Stimulated activated CD4-positive, alpha-beta T cell treated with anti-CD3 and anti-CD28 coated beads, Interleukin-12 subunit alpha, Interleukin-12 subunit beta, amount 100 ng/mL, for 4 hours (primary cell): Measurements from ENCODE around the gene GAGE13.
"Not testable (repeated sequence)": the region's sequence is repeated elsewhere in the genome, so short reads cannot be mapped to it uniquely, and the experiment has no call there.

Experiments used
- DNase-seq: peaks from one replicate; pipeline ENCODE4 v3.0.0-alpha.2; 2020

The GAGE13 gene, protein sequence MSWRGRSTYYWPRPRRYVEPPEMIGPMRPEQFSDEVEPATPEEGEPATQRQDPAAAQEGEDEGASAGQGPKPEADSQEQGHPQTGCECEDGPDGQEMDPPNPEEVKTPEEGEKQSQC

DNA sequence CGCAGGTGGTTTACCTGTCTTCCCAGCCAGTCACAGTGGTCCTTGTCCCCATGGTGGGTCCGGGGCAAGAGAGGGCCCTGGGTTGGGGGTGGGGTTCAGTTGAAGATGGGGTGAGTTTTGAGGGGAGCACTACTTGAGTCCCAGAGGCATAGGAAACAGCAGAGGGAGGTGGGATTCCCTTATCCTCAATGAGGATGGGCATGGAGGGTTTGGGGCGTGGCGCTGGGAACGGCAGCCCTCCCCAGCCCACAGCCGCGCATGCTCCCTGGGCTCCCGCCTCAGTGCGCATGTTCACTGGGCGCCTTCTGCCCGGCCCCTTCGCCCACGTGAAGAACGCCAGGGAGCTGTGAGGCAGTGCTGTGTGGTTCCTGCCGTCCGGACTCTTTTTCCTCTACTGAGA is at the start of gene GAGE13:
GAGE13 (plus strand) TSS at position 301 of the 400 bp plus-strand sequence. CDS start 1,156 bp downstream, outside the sequence.
- DNase-seq = not testable (repeated sequence)

DNA sequence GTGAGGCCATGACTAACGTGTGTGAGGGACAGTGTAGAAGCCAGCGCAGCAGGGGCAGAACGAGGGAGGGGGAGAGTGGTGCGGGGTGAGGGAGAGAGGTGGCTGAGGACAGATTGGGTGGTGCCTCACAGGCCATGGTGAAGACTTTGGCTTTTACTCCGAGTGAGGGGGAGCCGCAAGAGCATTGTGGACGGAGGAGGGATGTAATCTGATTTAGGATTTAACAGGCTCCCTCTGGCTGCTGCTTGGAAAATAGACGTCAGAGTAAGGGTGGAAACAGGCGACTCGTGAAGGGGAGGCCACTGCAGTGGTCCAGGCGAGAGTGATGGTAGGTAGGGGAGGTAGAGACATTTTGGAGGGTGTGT is 48.8 kb upstream of the GAGE13 start:
- DNase-seq = no peak

DNA sequence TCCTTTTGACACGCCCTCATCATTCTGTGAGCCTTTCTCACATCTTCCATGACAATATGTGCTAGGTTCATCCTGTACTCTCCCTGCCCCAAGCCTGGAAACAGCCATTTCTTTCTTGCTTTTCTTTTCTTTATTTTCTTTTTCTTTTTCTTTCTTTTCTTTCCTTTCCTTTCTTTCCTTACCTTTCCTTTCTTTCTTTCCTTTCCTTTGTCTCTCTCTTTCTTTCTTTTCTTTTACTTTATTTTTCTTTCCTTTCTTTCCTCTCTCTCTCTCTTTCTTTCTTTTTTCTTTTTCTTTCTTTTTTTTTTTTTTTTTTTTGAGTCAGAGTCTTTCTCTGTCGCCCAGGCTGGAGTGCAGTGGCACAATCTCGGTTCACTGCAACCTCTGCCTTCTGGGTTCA is 47.2 kb upstream of the GAGE13 start:
- no peak for DNase-seq

DNA sequence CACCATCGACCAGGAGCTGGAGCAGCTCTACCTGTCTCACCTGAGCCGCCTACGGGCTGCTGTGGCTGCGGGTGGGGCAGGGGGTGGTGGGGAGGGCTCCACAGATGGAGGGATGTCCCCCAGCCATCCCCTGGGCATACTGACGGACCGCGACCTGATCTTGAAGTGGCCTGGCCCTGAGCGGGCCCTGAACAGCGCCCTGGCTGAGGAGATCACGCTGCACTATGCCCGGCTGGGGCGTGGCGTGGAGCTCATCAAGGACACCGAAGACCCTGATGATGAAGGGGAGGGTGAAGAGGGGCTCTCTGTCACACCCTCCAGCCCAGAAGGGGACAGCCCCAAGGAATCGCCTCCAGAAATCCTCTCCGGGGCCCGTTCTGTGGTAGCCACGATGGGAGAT is 45.2 kb upstream of the GAGE13 start:
- no peak for DNase-seq

DNA sequence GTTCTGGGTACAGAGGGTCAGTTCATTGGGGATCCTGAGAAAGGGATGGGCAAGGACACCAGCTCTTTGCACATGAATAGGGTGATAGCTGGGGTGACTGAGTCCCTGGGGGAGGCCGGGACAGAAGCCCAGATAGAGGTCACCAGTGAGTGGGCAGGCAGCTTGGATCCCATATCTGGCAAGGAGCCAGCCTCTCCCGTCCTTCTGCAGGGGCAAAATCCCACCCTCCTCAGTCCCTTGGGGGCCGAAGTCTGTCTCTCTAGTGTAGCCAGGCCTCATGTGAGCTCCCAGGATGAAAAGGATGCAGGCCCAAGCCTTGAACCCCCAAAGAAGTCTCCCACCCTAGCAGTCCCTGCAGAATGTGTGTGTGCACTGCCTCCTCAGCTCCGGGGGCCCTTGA is 44.8 kb upstream of the GAGE13 start:
- no peak for DNase-seq

DNA sequence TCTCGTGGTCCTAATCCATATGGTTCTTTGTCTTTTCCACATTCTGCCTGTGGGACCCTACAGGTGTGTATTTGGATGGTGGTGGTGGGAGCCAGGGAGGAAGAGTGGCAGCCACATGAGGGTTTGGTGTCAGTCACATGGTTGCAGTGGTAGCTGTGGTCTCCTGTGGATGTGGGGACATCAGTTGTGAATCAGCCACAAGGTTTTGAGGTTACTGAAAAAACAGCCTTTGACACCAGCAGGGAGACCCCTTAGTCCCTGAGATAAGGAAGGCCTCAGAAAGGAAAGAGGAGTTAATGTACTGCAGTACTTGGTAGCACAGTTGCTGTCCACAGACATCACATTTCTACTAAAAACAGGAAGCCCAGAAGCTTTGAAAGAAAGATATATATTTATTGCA is 43.7 kb upstream of the GAGE13 start:
- no peak for DNase-seq

DNA sequence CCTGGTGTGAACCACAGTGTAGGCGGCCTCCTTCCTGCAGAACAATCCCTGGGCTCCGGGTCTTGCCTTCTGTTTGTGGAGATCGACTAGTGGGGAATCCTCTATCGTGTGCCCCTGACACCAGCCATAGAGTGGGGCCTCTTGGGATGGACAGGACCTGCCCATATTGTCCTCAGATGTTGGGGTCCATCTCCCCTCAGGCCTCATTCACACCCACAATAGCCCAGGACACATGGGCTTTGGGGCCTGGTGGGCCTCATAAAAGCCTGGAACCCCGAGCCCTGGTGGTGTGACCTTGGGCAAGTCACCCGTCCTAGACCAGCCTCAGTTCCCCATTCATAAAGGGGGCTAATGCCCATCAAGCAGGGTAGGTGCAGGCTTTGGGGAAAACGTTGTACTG is 41.2 kb upstream of the GAGE13 start:
- no peak for DNase-seq

DNA sequence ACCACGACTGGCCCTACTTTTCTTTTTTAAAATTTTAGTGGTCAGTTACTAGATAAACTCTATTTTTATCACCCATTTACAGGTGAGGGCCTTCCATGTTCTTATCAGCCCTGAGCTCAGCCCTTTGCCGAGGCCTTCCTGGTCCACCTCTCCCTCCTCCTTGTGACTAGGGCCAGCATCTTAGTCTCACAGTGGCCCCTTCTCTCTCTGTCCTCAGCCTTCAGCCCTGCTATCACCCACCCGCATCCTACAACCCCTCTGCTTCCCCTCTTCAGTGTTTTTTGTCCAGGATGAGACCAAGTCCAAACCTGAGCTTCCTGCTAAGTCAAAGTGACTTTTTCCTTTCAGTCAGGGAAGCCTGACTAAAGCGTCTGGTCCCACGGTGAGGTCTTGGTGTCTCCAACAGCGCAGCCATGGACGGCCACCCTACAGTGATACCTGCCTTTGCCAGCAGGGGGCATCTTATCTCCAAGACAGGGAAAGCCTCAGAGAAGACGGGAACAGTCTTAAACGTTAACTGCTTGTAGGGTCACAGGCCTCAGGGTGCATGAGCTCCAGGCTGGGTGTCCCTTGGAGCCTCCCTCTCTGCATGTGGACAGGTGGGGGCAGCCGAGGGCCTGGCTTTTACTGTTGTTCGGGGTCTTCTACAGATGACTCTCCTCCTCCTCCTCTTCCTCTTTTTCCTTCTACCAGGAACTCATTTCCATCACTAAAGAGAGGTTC is 39.6 kb upstream of the GAGE13 start:
- DNase-seq = peak; percentile 66

DNA sequence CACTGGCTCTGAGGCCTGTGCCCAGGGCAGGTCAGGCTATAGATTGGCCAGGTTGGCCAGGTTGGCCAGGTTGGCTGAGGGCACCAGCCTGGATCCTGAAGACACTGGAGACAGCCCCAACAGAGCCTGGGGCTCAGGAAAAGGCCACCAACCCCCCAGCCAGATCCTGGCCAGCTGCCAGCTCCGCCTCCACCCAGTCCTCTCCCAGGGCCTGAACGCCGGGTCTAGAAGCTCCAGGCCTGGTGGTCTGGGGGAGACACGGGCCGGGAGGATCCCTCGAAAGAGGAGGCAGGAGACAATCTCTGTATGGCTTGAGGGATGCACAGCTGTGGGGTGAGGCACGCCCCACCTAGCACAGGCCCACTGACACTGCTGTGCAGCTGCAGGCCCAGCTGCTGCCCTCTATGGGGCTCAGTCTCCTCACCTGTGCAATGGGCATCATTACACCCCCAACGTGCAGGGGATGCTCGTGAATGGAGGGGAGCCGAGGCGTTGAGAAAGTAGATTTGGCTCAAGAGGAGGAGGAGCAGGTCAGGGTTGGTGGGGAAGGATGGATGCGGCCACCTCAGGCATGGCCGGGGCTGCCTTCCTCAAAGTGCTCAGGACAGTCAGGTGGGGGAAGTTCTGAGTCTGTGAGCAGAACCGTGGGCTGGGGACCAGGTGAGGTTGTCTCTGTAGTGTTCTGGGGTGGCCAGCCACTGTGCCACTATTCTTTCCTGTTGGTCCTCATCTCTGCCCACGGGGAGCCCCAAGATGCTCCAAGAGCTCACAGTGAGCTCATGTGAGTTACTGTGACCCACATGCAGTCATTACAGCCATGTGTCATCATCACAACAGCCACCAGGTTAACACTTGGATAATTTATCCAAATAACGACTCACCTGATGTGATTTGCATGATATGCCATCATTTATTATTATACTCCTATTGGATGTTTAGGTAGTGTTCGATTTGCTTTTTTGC is 38.7 kb upstream of the GAGE13 start:
- no peak for DNase-seq

DNA sequence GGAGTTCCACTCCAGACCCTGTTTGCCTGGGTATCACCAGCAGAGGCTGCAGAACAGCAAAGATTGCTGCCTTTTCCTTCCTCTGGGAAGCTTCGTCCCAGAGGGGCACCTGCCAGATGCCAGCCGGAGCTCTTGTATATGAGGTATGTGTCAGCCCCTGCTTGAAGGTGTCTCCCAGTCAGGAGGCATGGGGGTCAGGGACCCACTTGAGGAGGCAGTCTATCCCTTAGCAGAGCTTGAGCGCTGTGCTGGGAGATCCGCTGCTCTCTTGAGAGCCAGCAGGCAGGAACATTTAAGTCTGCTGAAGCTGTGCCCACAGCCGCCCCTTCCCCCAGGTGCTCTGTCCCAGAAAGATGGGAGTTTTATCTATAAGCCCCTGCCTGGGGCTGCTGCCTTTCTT is 32.1 kb upstream of the GAGE13 start:
- DNase-seq = not testable (repeated sequence)

DNA sequence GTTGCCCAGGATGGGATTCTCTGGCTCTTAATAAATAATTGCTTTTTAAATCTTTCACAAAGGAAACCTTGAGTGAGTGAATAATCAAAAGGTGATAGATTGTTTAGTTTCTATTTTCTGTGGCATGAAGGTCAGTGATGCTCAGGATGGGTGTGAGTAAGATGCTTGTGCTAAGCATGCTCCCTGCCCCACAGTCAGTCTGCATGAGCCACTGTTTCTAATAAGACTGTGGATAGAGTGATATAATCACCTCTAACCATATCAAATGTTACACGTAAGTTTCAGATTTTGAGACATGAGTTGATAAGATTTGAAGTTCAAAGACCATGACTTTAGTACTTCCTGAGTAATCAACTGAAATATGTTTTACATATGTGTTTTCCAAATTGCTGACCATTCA is 30.7 kb upstream of the GAGE13 start:
- no peak for DNase-seq

DNA sequence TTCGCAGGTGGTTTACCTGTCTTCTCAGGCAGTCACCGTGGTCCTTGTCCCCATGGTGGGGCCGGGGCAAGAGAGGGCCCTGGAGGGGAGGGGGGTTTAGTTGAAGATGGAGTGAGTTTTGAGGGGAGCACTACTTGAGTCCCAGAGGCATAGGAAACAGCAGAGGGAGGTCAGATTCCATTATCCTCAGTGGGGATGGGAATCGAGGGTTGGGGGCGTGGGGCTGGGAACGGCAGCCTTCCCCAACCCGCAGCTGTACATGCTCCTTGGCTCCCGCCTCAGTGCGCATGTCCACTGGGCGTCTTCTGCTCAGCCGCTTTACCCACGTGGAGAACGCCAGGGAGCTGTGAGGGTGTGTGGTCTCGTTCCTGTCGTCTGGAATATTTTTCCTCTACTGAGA is 28.0 kb upstream of the GAGE13 start, which contains the start of gene GAGE10:
GAGE10 (plus strand) TSS at position 301 of the 400 bp plus-strand sequence. CDS start 1,214 bp downstream, outside the sequence.
- DNase-seq = no peak

DNA sequence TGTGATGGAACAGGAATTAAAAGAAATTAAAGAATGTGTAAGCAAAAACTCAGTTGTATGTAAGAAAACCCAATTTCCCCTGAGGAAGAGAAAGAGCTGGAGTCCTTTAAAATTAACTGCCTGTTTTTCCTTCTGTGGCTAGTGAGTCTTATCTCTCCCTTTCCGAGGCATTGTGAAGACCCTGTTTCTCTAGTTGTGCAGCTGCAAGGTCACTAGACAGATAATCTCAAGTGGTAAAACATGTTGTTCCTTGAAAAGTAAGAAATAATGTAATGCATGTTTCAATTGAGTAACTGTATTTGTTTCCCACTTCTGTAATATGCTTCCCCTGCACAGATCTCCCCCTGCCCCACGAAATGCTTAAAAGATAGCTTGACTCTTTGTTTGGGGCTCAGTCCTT is 23.6 kb upstream of the GAGE13 start:
- not testable (repeated sequence) for DNase-seq

DNA sequence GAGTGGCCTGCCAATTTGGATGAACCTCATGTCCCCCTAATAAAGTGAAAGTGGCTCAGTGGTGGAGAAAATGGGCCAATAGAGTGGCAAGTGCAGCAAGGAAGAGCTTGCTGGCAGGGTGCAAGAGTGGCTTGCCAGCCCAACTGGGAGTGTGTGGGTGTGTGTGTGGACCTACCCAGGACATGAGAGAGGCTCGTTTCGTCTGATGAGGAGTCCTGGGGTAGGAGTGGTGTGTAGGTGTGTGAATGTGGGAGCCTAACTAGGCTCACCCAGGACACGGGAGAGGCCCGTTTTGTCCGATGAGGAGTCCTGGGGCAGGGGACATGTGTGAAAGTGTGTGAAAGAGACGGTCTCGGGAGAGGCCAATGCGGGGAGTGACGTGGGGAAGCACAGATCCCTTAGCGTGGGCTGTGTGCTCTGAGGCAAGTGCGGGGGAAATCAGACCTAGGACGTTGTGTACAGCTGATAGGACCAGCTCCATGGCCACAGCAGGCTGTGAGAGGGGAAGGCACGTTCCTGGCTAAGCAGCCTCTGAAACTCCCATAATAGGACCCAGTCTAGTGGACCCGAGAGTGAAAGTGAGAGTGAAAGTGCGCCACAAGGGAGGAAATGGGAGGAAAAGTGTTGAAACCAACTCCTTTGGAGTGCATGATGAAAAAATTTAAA is 22.6 kb upstream of the GAGE13 start:
- no peak for DNase-seq

DNA sequence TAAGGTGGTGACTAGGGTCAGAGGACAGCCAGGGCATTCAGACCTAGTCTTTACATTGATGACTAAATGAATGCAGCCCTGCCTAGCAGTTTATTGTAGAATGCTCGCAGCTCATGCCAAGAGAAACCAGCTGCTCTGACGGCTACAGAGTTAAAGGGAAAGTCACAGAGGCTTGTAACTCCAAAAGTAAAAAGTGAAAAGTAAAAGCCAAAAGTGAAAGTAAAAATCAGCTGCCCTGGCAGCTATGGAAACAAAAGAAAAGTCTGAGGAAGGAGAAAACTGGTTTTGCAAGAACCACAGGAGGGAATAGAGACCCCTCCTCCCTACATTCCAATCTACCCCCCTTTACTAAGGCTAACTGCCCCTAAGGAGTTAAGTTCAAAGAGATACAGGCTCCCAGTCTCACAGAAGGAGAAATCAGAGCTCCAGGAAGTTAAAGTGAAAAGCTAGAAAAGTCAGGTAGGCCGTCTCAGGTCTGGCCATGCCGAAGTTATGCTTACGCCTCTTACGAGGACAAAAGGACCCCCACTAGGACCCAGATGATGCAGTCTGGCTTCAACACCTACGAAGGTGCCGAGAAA is 21.9 kb upstream of the GAGE13 start:
- no peak for DNase-seq

DNA sequence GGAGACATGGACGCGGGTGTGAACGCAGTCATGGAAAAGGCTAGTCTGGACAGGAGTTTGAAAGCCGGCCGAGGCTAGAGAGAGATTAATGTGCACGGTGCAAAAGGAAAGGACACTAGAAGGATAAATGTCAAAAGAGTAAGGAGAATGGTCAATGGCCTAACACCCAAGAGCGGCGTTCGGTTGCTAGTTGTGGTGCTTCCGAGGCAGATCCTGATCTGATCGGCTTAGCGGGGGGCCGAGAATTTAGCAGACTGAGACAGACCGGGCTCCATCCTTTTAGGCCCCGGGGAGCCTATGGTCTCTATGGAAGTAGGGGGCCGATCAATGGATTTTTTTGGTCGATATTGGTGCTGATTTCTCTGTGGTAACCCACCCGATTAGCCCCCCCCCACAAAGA is 21.0 kb upstream of the GAGE13 start:
- DNase-seq = no peak

DNA sequence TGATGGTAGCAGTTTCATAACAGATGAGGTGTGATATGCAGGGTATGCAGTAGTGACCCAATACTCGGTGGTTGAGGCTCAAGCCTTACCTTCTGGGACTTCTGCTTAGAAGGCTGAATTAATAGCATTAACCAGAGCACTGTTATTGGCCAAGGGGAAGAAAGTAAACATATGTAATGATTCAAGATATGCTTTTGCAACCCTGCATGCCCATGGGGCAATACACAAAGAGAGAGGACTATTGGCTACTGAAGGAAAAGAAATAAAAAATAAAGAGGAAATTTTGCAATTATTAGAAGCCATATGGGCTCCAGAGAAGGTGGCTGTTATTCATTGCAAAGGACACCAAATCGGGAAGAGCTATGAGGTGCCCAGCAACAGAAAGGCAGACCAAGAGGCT is 19.2 kb upstream of the GAGE13 start:
- no peak for DNase-seq

DNA sequence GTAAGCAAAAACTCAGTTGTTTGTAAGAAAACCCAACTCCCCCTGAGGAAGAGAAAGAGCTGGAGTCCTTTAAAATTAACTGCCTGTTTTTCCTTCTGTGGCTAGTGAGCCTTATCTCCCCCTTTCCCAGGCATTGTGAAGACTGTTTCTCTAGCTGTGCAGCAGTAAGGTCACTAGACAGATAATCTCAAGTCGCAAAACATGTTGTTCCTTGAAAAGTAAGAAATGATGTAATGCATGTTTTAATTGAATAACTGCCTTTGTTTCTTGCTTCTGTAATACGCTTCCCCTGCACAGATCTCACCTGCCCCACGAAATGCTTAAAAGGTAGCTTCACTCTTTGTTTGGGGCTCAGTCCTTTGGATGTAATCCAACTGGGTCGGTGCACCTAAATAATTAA is 15.3 kb upstream of the GAGE13 start:
- no peak for DNase-seq

DNA sequence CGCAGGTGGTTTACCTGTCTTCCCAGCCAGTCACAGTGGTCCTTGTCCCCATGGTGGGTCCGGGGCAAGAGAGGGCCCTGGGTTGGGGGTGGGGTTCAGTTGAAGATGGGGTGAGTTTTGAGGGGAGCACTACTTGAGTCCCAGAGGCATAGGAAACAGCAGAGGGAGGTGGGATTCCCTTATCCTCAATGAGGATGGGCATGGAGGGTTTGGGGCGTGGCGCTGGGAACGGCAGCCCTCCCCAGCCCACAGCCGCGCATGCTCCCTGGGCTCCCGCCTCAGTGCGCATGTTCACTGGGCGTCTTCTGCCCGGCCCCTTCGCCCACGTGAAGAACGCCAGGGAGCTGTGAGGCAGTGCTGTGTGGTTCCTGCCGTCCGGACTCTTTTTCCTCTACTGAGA is 9.6 kb upstream of the GAGE13 start, which contains the start of gene GAGE12J:
GAGE12J (plus strand) TSS at position 301 of the 400 bp plus-strand sequence. CDS start 1,157 bp downstream, outside the sequence.
- DNase-seq = not testable (repeated sequence)

DNA sequence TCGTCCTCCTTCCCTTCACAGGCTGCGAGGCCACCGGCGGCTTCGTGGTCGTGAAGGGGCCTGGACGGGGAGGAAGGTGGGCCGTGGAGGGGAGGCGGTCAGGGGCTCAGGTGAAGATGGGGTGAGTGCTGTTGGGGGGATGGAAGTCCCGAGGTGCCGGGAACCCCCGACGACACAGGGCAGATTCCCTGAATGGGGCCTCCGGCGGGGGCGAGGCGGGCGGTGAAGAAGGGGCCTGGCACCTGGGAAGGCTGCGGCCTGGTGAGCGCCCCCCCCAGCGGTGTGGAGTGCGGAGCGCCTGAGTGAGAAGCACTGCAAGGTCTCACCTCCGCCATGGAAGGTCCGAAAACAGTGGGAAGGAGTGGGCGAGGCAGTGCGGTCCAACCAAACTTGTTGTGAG is 9.1 kb upstream of the GAGE13 start:
- DNase-seq = not testable (repeated sequence)

DNA sequence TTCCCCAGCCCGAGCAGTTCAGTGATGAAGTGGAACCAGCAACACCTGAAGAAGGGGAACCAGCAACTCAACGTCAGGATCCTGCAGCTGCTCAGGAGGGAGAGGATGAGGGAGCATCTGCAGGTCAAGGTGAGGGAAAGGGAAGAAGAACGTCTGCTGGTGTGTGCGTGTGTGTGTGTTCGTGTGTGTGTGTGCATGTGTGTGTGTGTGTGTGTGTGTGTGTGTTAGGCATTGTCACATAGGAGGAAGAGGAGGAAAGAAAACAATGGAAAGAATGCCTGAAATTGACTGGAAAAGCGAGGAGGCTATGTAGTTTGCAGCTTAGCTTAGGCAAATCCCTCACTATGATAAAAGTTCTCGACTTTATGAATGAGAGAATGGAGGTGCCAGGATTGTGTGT is 7.6 kb upstream of the GAGE13 start:
- DNase-seq = not testable (repeated sequence)

DNA sequence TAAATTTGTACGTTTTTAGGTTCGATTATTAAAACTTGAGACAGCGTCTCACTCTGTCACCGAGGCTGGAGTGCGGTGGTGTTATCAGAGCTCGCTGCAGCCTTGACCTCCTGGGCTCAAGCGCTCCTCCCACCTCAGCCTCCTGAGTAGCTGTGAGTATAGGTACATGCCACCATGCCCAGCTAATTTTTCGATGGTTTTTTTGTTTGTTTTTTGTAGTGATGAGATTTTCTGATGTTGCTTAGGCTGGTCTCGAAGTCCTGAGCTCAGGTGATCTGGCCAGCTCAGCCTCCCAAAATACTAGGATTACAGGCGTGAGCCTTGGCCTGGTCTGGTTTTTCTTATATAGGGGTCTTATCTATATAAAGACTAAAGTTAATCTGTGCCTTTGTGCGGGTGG is 961 bp upstream of the GAGE13 start:
- not testable (repeated sequence) for DNase-seq

DNA sequence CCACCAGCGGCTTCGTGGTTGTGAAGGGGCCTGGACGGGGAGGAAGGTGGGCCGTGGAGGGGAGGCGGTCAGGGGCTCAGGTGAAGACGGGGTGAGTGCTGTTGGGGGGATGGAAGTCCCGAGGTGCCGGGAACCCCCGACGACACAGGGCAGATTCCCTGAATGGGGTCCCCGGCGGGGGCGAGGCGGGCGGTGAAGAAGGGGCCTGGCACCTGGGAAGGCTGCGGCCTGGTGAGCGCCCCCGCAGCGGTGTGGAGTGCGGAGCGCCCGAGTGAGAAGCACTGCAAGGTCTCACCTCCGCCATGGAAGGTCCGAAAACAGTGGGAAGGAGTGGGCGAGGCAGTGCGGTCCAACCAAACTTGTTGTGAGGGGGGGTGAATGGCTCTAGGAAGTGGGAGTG is 459 bp downstream of the GAGE13 start:
- DNase-seq = not testable (repeated sequence)
